Measurements from ENCODE around the gene SMARCB1. TPM values are rescaled to one million over a fixed set of nuclear protein-coding genes. Genes with fewer than 3 reads are reported as not detected.

SMARCB1 gene
- total and polyA plus RNA-seq, 2 of the 4 experiments (the other 2 are of a cell fraction), result 110 to 159 TPM

DNA sequence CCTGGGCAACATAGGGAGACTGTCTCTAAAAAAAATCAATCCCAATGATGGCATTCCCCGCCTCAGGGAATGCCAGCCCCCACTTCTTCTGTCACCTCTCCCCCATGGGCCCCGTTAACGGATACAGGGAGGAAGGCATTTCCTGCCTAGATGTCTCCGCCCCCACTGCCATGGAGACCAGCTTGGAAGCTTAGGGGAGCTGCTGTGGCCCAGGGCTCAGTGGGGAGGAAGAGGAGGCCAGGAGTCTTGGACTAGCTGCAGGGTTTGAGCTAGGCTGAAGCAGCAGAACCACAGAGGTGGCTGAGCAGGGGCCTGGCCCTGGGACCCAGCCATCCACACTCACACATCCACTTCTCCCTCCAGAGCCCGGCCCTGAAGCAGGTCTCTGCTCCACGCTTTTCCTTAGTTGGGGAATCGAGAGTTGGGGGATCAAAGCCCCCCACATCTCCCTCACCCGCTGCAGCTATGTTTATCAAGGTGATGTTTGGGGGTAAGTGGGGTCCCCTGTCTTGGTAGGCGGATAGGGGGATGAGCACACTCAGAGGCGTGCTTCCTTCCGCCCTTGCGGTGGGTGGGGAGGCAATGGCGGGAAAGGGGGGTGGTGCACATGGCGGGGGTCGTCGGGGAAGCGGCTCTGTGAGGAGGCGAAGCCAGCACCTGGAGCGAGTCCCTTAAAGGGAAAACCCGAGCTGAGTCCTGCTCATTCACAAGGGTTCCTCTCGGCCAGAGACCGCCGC lies 23.8 kb upstream of the SMARCB1 start, which contains the start of gene C22orf15:
TSS of gene C22orf15 (plus strand) at position 149 of the 737 bp plus-strand sequence. CDS start at position 466, 317 bp downstream.
- CTCF ChIA-PET, result no interaction called here
- POLR2A ChIA-PET (ENCODE audit: unreplicated experiment), result no interaction called here
- H3K9ac ChIP-seq (ENCODE audit: low read depth, low read length), result no peak within 1 kb of the TSS
- H3K23ac ChIP-seq (ENCODE audit: low read depth, low read length), result peak within 1 kb of the TSS; percentile 29; the same call in 1 of the 2 replicates
- H3K4me3 ChIP-seq (ENCODE audit: insufficient read depth, low read depth, low read length), result no peak within 1 kb of the TSS
- peak within 1 kb of the TSS; percentile 59 for H3K4me2 ChIP-seq (ENCODE audit: low read depth, low read length)
- H3K27me3 ChIP-seq (ENCODE audit: control insufficient read depth, insufficient read depth, low read length), result no peaks in the 10 kb centered on the region
- no peaks in the 10 kb centered on the region for H3K9me3 ChIP-seq (ENCODE audit: control insufficient read depth, insufficient read depth, low read length)
- H3K4ac ChIP-seq (ENCODE audit: low read depth, low read length), result peak within 1 kb of the TSS; percentile 79
- H2BK5ac ChIP-seq (ENCODE audit: low read depth, low read length, poor library complexity, severe bottlenecking), result peak within 1 kb of the TSS; percentile 35
- H2BK120ac ChIP-seq (ENCODE audit: low read depth, low read length), result peak within 1 kb of the TSS; percentile 80
- 0 out of 2 replicates have a peak within 1 kb of the TSS, but pooled peaks have one; percentile 26 for H2BK20ac ChIP-seq (ENCODE audit: low read depth, low read length)
- H4K91ac ChIP-seq (ENCODE audit: insufficient read depth, low read depth, low read length), result peak within 1 kb of the TSS; percentile 57
- peak within 1 kb of the TSS; percentile 78; the same call in 1 of the 2 replicates for H3K18ac ChIP-seq (ENCODE audit: low read depth, low read length)
- H2BK15ac ChIP-seq (ENCODE audit: low read depth, low read length), result peak within 1 kb of the TSS; percentile 53; the same call in 2 of the 3 replicates
- peak within 1 kb of the TSS; percentile 83 for H2AFZ ChIP-seq (replicated peaks; ENCODE audit: low read length, poor library complexity)
- peaks cover 8% of the 10 kb centered on the region for H3K4me1 ChIP-seq (ENCODE audit: control insufficient read depth, insufficient read depth, low read length)
- WGBS, 2 experiments (ENCODE audit: extremely low coverage in 2 of 2, insufficient read length in 1 of 2), result 62% methylated on average over 4 of the region's 23 CpGs; no CpG with 5 or more reads in 1 of the 2 experiments
- H4K20me1 ChIP-seq (ENCODE audit: insufficient read depth, low read length), result no peaks in the 10 kb centered on the region
- no peaks in the 10 kb centered on the region for H3K36me3 ChIP-seq (ENCODE audit: control insufficient read depth, insufficient read depth, low read length)
- intact Hi-C loops (cut with micrococcal nuclease), result no loop called here
- no peak for TF ChIP-seq SMC3 (IDR thresholded peaks at IDR 0.05; ENCODE audit: low read depth, low read length)
- TF ChIP-seq CHD1 (IDR thresholded peaks at IDR 0.05; ENCODE audit: low read depth, low read length), result no peak
- TF ChIP-seq POLR2A (IDR thresholded peaks at IDR 0.05; ENCODE audit: low read depth, low read length), result no peak
- TF ChIP-seq BHLHE40 (IDR thresholded peaks at IDR 0.05; ENCODE audit: low read depth, low read length), result no peak
- TF ChIP-seq CEBPB (IDR thresholded peaks at IDR 0.05; ENCODE audit: low read depth, low read length), result no peak
- no peak for TF ChIP-seq MAZ (IDR thresholded peaks at IDR 0.05; ENCODE audit: borderline replicate concordance, low read depth, low read length)
- TF ChIP-seq RCOR1 (IDR thresholded peaks at IDR 0.05; ENCODE audit: insufficient replicate concordance, low read length), result no peak
- TF ChIP-seq, protein P1, sequence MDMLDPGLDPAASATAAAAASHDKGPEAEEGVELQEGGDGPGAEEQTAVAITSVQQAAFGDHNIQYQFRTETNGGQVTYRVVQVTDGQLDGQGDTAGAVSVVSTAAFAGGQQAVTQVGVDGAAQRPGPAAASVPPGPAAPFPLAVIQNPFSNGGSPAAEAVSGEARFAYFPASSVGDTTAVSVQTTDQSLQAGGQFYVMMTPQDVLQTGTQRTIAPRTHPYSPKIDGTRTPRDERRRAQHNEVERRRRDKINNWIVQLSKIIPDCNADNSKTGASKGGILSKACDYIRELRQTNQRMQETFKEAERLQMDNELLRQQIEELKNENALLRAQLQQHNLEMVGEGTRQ (IDR thresholded peaks at IDR 0.05; ENCODE audit: low read depth, low read length), result no peak
- no peak for TF ChIP-seq MXI1 (IDR thresholded peaks at IDR 0.05; ENCODE audit: borderline replicate concordance, low read depth, low read length)
- TF ChIP-seq NFE2L2 (IDR thresholded peaks at IDR 0.05; ENCODE audit: low read depth, low read length), result no peak
- TF ChIP-seq MAFK (IDR thresholded peaks at IDR 0.05; ENCODE audit: low read depth, low read length), result no peak
- TF ChIP-seq, protein P2, sequence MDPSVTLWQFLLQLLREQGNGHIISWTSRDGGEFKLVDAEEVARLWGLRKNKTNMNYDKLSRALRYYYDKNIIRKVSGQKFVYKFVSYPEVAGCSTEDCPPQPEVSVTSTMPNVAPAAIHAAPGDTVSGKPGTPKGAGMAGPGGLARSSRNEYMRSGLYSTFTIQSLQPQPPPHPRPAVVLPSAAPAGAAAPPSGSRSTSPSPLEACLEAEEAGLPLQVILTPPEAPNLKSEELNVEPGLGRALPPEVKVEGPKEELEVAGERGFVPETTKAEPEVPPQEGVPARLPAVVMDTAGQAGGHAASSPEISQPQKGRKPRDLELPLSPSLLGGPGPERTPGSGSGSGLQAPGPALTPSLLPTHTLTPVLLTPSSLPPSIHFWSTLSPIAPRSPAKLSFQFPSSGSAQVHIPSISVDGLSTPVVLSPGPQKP (IDR thresholded peaks at IDR 0.05; ENCODE audit: borderline replicate concordance, low read depth, low read length), result no peak
- TF ChIP-seq RAD21 (IDR thresholded peaks at IDR 0.05; ENCODE audit: low read length), result no peak
- in situ Hi-C loops (cut with MboI; ENCODE audit: low sequenced_read_pairs), result no loop called here
- peak; percentile 29 for DNase-seq
- 0 out of 2 replicates have a peak, but pooled peaks cover 7% of the 10 kb centered on the region for H3K9me1 ChIP-seq (ENCODE audit: insufficient read depth, low read length)
- no peaks in the 10 kb centered on the region for H3K79me1 ChIP-seq (ENCODE audit: low read depth in 1 of 2, low read length in 2 of 2)
- H4K5ac ChIP-seq (ENCODE audit: low read depth, low read length), result peak within 1 kb of the TSS; percentile 89
- dilution Hi-C loops (cut with HindIII; ENCODE audit: low sequenced_read_pairs, unreplicated experiment), result no loop called here
- peak within 1 kb of the TSS; percentile 90 for H2AK5ac ChIP-seq (ENCODE audit: low read depth, low read length)
- BruUV-seq (replicated peaks), result no TSS peak
- ATAC-seq (ENCODE audit: low read depth), result peak; percentile 88
- H3K56ac ChIP-seq (ENCODE audit: extremely low read depth, insufficient read depth, low read length), result peak within 1 kb of the TSS; percentile 17; the same call in 1 of the 2 replicates
- peak within 1 kb of the TSS; percentile 1 for H2AK9ac ChIP-seq (replicated peaks; ENCODE audit: low read depth, low read length, poor library complexity)
- peak within 1 kb of the TSS; percentile 89 to 96 for H4K8ac ChIP-seq (ENCODE audit: low read depth in 2 of 2, low read length in 2 of 2)
- peak within 1 kb of the TSS; percentile 53 for H3K14ac ChIP-seq (replicated peaks; ENCODE audit: low read depth, low read length)
- H3K27ac ChIP-seq (ENCODE audit: insufficient read depth, low read length), result no peak within 1 kb of the TSS; the same call in 1 of the 2 replicates
